HEK293 (cell line): ENCODE measurements around the gene KCNK4.

Source experiments
- CTCF ChIA-PET: fragments of 350-600 bp; formaldehyde crosslinking; extraction: SDS; loops from one replicate; lab custom pipeline; 2021; ENCODE audit warnings: antibody characterized with exemption; lab: Yijun Ruan, JAX
- POLR2A ChIA-PET: fragments of 300-600 bp; formaldehyde crosslinking; extraction: SDS; loops from one replicate; lab custom pipeline; 2020; ENCODE audit warnings: antibody characterized with exemption, inconsistent platforms; lab: Yijun Ruan, JAX
- H3K27ac ChIP-seq: fragments of 200-500 bp; sonication (Bioruptor generic); 2 replicates; pipeline ENCODE4 v1.5.1; 2014; ENCODE audit warnings: low read depth, low read length, control low read depth, inconsistent platforms; ENCODE audit errors: extremely low read depth
- H3K36me3 ChIP-seq, 2 experiments: fragments of 200-500 bp in 1 of 2; sonication (Bioruptor generic) in 1 of 2; 1 replicate in 1 of 2; 2 replicates in 1 of 2; pipeline ENCODE4 v1.5.1; 2014 to 2017; ENCODE audit warnings: inconsistent platforms in 2 of 2, low read length in 2 of 2; ENCODE audit not compliant: control insufficient read depth in 2 of 2, insufficient read depth in 1 of 2
- H3K4me1 ChIP-seq: fragments of 200-500 bp; sonication (Bioruptor generic); 2 replicates; pipeline ENCODE4 v1.5.1; 2014; ENCODE audit warnings: mild to moderate bottlenecking, low read length, inconsistent platforms; ENCODE audit not compliant: control insufficient read depth, insufficient read depth
- H3K4me3 ChIP-seq: 2 replicates; pipeline ENCODE4 v1.5.1; 2011; ENCODE audit warnings: low read depth, mild to moderate bottlenecking, control low read depth, low read length, moderate library complexity
- H3K9me3 ChIP-seq: fragments of 200-500 bp; sonication (Bioruptor generic); 2 replicates; pipeline ENCODE4 v1.5.1; 2014; ENCODE audit warnings: low read depth, low read length, inconsistent platforms; ENCODE audit not compliant: control insufficient read depth, insufficient read depth
- PRDM6 ChIP-seq: fragments of 450-650 bp; formaldehyde crosslinking; IDR thresholded peaks from 2 replicates; pipeline ENCODE4 v1.5.1; 2017; ENCODE audit warnings: missing biosample characterization, missing genetic modification characterization
- ZBTB11 ChIP-seq: fragments of 450-650 bp; formaldehyde crosslinking; conservative IDR thresholded peaks from 2 replicates; pipeline ENCODE4 v1.5.1; 2016; ENCODE audit warnings: low read depth, missing biosample characterization, missing genetic modification characterization
- ZFHX2 ChIP-seq: fragments of 450-650 bp; formaldehyde crosslinking; conservative IDR thresholded peaks from 2 replicates; pipeline ENCODE4 v1.5.1; 2016; ENCODE audit warnings: missing biosample characterization, missing genetic modification characterization
- ZIC2 ChIP-seq: fragments of 450-650 bp; formaldehyde crosslinking; IDR thresholded peaks from 2 replicates; pipeline ENCODE4 v1.5.1; 2016; ENCODE audit warnings: missing biosample characterization, missing genetic modification characterization
- ZNF18 ChIP-seq: fragments of 450-650 bp; formaldehyde crosslinking; IDR thresholded peaks from 2 replicates; pipeline ENCODE4 v1.5.1; 2016; ENCODE audit warnings: missing biosample characterization, missing genetic modification characterization
- ZNF19 ChIP-seq: fragments of 450-650 bp; formaldehyde crosslinking; IDR thresholded peaks from 2 replicates; pipeline ENCODE4; 2016; ENCODE audit warnings: missing biosample characterization, missing genetic modification characterization, low read depth
- ZNF341 ChIP-seq: fragments of 450-650 bp; formaldehyde crosslinking; IDR thresholded peaks from 2 replicates; pipeline ENCODE4; 2016; ENCODE audit warnings: low read depth, missing biosample characterization, missing genetic modification characterization
- ZNF560 ChIP-seq: fragments of 450-650 bp; formaldehyde crosslinking; IDR thresholded peaks from 2 replicates; pipeline ENCODE4 v1.5.1; 2017; ENCODE audit warnings: missing biosample characterization, missing genetic modification characterization, borderline replicate concordance
- ZNF600 ChIP-seq: fragments of 450-650 bp; formaldehyde crosslinking; IDR thresholded peaks from 2 replicates; pipeline ENCODE4 v1.5.1; 2016; ENCODE audit warnings: missing biosample characterization, missing genetic modification characterization
- ZNF623 ChIP-seq: fragments of 450-650 bp; formaldehyde crosslinking; IDR thresholded peaks from 2 replicates; pipeline ENCODE4 v1.5.1; 2016; ENCODE audit warnings: missing biosample characterization, missing genetic modification characterization
- ZNF791 ChIP-seq: fragments of 450-650 bp; formaldehyde crosslinking; IDR thresholded peaks from 2 replicates; pipeline ENCODE4 v1.5.1; 2016; ENCODE audit warnings: missing biosample characterization, missing genetic modification characterization
- TF ChIP-seq, protein P1 (sequence below): fragments of 450-650 bp; formaldehyde crosslinking; IDR thresholded peaks from 2 replicates; pipeline ENCODE4 v1.5.1; 2017; ENCODE audit warnings: missing biosample characterization, missing genetic modification characterization

Gene KCNK4

DNA sequence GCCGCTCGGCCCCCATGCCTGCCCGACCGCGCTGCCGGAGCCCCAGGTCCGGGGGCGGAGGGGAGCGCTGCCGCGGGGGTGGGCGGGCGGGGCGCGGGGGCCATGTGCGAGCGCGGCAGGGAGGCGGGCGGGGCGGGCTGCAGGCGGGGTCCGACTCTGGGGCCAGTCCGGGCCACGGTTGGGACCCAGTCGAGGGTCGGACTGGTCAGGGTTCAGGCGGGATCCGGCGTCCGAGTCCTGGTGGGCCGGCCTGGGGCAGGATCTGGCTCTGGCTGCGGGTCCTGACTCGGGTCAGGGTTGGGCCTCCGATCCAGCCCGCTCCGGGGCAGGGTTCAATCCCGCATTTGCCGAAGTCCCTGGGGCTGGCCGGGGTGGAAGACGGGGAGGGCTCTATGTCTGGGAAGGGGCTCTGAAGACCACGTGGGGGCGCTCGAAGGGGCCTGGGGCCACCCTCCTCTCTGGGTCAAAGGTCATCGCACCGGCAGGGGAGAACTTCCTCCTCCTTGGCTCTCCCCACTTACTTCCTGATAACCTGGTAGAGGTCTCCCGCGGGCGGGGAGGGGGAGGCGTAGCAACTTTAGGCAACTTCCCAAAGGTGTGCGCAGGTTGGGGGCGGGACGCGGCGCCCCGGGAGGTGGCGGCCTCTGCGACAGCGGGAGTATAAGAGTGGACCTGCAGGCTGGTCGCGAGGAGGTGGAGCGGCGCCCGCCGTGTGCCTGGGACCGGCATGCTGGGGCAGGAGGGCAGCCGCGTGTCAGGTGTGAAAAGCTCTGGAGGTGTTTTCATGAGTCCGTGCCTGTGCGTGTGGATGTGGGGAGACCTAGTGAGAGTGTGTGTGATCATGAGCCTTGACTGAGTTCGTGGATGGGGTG is 14.8 kb downstream of the KCNK4 start (continued):
- TF ChIP-seq ZNF791 (tag by site-specific recombination) (no peak), ZIC2 (tag by site-specific recombination) (peak; percentile 50; the same call in 1 of the 2 replicates), ZNF560 (tag by site-specific recombination) (no peak), ZBTB11 (peak; percentile 38; the same call in 1 of the 2 replicates), ZNF341 (tag by site-specific recombination) (peak; percentile 44)
- TF ChIP-seq, protein P1, sequence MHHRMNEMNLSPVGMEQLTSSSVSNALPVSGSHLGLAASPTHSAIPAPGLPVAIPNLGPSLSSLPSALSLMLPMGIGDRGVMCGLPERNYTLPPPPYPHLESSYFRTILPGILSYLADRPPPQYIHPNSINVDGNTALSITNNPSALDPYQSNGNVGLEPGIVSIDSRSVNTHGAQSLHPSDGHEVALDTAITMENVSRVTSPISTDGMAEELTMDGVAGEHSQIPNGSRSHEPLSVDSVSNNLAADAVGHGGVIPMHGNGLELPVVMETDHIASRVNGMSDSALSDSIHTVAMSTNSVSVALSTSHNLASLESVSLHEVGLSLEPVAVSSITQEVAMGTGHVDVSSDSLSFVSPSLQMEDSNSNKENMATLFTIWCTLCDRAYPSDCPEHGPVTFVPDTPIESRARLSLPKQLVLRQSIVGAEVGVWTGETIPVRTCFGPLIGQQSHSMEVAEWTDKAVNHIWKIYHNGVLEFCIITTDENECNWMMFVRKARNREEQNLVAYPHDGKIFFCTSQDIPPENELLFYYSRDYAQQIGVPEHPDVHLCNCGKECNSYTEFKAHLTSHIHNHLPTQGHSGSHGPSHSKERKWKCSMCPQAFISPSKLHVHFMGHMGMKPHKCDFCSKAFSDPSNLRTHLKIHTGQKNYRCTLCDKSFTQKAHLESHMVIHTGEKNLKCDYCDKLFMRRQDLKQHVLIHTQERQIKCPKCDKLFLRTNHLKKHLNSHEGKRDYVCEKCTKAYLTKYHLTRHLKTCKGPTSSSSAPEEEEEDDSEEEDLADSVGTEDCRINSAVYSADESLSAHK (tag by site-specific recombination): no peak
- TF ChIP-seq, all 188 proteins: peak for 27

GRCh38 chr11:64306563-64306875 is 15.4 kb downstream of the KCNK4 start:
- ChIA-PET POLR2A (interaction anchor here (3.5 kb wide), 1 partner anchor 11 kb away, joined by 43 read pairs; the partner anchor contains the start of genes PRDX5 and TRMT112), CTCF (interaction anchor here (0.6 to 0.8 kb wide), 3 partner anchors 49 to 301 kb away, joined by 3 to 7 read pairs (median 3); no protein-coding TSS in a partner anchor)
- H3K27ac ChIP-seq: peak overlapping the region; percentile 59; the same call in 1 of the 2 replicates
- H3K4me3 ChIP-seq: peak overlapping the region; percentile 62
- peaks cover 0 to 5% of the 10 kb centered on the region in 2 experiments; a peak in 1 of 3 replicates for H3K36me3 ChIP-seq
- no peaks in the 10 kb centered on the region for H3K4me1 ChIP-seq
- TF ChIP-seq ZFHX2 (tag by site-specific recombination): no peak
- TF ChIP-seq ZNF19 (tag by site-specific recombination): no peak
- TF ChIP-seq ZNF623: no peak
- no peak for TF ChIP-seq PRDM6 (tag by site-specific recombination)
- peak; percentile 99 for TF ChIP-seq ZNF18 (tag by site-specific recombination)
- TF ChIP-seq ZNF600 (tag by site-specific recombination): no peak
- TF ChIP-seq ZNF560 (tag by site-specific recombination): no peak
- TF ChIP-seq, all 188 proteins: peak for 1
- no peaks in the 10 kb centered on the region for H3K9me3 ChIP-seq
